KMS-11 (cell line): ENCODE results near the gene THUMPD2.

ENCODE experiments used
- H2AFZ ChIP-seq: fragments of 200-600 bp; sonication (generic); 2 replicates; pipeline ENCODE4 v1.6.1; 2016; ENCODE audit warnings: antibody characterized with exemption, mixed run types, low read depth
- H3K27ac ChIP-seq: fragments of 200-600 bp; sonication (generic); 2 replicates; pipeline ENCODE4 v1.6.1; 2016; ENCODE audit warnings: mild to moderate bottlenecking, mixed run types
- H3K27me3 ChIP-seq: fragments of 200-600 bp; sonication (generic); 2 replicates; pipeline ENCODE4 v1.6.1; 2017; ENCODE audit warnings: mild to moderate bottlenecking, low read depth, mixed run types, moderate library complexity; ENCODE audit not compliant: insufficient read depth
- H3K36me3 ChIP-seq: fragments of 200-600 bp; sonication (generic); 2 replicates; pipeline ENCODE4 v1.6.1; 2017; ENCODE audit warnings: mild to moderate bottlenecking, mixed run types; ENCODE audit not compliant: insufficient read depth
- H3K4me1 ChIP-seq: fragments of 200-600 bp; sonication (generic); 2 replicates; pipeline ENCODE4 v1.6.1; 2016; ENCODE audit warnings: mild to moderate bottlenecking, low read depth, mixed run types; ENCODE audit not compliant: poor library complexity, severe bottlenecking
- H3K4me2 ChIP-seq: fragments of 200-600 bp; sonication (generic); 2 replicates; pipeline ENCODE4 v1.7.0; 2016; ENCODE audit warnings: mild to moderate bottlenecking, mixed run types
- H3K4me3 ChIP-seq: fragments of 200-600 bp; sonication (generic); IDR thresholded peaks from 2 replicates; pipeline ENCODE4 v1.6.1; 2017; ENCODE audit warnings: low read depth, low read length, mixed read lengths; ENCODE audit not compliant: insufficient read depth
- H3K79me2 ChIP-seq: fragments of 200-600 bp; sonication (generic); 2 replicates; pipeline ENCODE4 v1.6.1; 2016; ENCODE audit warnings: low read depth, mixed run types; ENCODE audit not compliant: insufficient read depth
- H3K9ac ChIP-seq: fragments of 200-600 bp; sonication (generic); 2 replicates; pipeline ENCODE4 v1.6.1; 2016; ENCODE audit warnings: mild to moderate bottlenecking, mixed run types
- H4K20me1 ChIP-seq: fragments of 200-600 bp; sonication (generic); 2 replicates; pipeline ENCODE4 v1.6.1; 2016; ENCODE audit warnings: mild to moderate bottlenecking, mixed run types; ENCODE audit not compliant: insufficient read depth
- CTCF ChIP-seq: fragments of 200-600 bp; sonication (generic); conservative IDR thresholded peaks from 2 replicates; pipeline ENCODE4 v1.6.1; 2017; ENCODE audit warnings: low read depth, mild to moderate bottlenecking, antibody characterized with exemption, low read length, moderate library complexity, mixed read lengths

The THUMPD2 gene

GRCh38 chr2:39724828-39725144 is 54.3 kb downstream of the THUMPD2 start:
- Histone ChIP-seq H4K20me1 (no peaks in the 10 kb centered on the region), H3K27me3 (no peaks in the 10 kb centered on the region), H3K9ac (no peak overlapping the region), H3K4me2 (no peak overlapping the region), H3K79me2 (no peaks in the 10 kb centered on the region), H3K36me3 (no peaks in the 10 kb centered on the region), H3K4me3 (no peak overlapping the region), H2AFZ (no peak overlapping the region), H3K27ac (no peak overlapping the region), H3K4me1 (no peaks in the 10 kb centered on the region)
- no peak for TF ChIP-seq CTCF

GRCh38 chr2:39723946-39724827 is 54.9 kb downstream of the THUMPD2 start:
- Histone ChIP-seq H3K79me2 (no peaks in the 10 kb centered on the region), H3K4me1 (no peaks in the 10 kb centered on the region), H4K20me1 (no peaks in the 10 kb centered on the region), H3K9ac (no peak overlapping the region), H3K36me3 (no peaks in the 10 kb centered on the region), H2AFZ (no peak overlapping the region), H3K4me3 (no peak overlapping the region), H3K27me3 (no peaks in the 10 kb centered on the region), H3K4me2 (no peak overlapping the region), H3K27ac (no peak overlapping the region)
- TF ChIP-seq CTCF, result no peak

GRCh38 chr2:39723497-39723896 is 55.6 kb downstream of the THUMPD2 start:
- Histone ChIP-seq H3K4me2 (no peak overlapping the region), H3K27ac (no peak overlapping the region), H3K36me3 (no peaks in the 10 kb centered on the region), H3K27me3 (no peaks in the 10 kb centered on the region), H3K9ac (no peak overlapping the region), H4K20me1 (no peaks in the 10 kb centered on the region), H3K4me1 (no peaks in the 10 kb centered on the region), H2AFZ (no peak overlapping the region), H3K4me3 (no peak overlapping the region), H3K79me2 (no peaks in the 10 kb centered on the region)
- no peak for TF ChIP-seq CTCF

- Histone ChIP-seq H3K4me2 (no peak overlapping the region), H3K9ac (no peak overlapping the region), H3K4me3 (no peak overlapping the region), H3K4me1 (no peaks in the 10 kb centered on the region), H3K27ac (no peak overlapping the region), H3K79me2 (no peaks in the 10 kb centered on the region), H3K36me3 (no peaks in the 10 kb centered on the region), H2AFZ (no peak overlapping the region), H4K20me1 (no peaks in the 10 kb centered on the region), H3K27me3 (no peaks in the 10 kb centered on the region)
- no peak for TF ChIP-seq CTCF
Measured at GRCh38 chr2:39720970-39721369, 58.1 kb downstream of the THUMPD2 start.
